ENCODE results near the gene SYNPO2. TPM values are rescaled to one million over a fixed set of nuclear protein-coding genes. Genes with fewer than 3 reads are reported as not detected.

SYNPO2 gene
- total RNA-seq, 1 experiment from 2014 or later, result 0.87 TPM

GRCh38 chr4:119053245-119053644, 164.6 kb downstream of the SYNPO2 start:
- ChIA-PET POLR2A (ENCODE audit: unreplicated experiment) (no interaction called here), CTCF (no interaction called here)
- Histone ChIP-seq H3K4me2 (no peak overlapping the region), H3K27me3 (ENCODE audit: insufficient read depth, low read depth) (no peaks in the 10 kb centered on the region), H3K4me3 (no peak overlapping the region), H3K9me2 (ENCODE audit: insufficient read depth) (no peaks in the 10 kb centered on the region), H3K27ac (no peak overlapping the region), H3K9me3 (ENCODE audit: insufficient read depth, low read depth) (no peaks in the 10 kb centered on the region), H3K36me3 (ENCODE audit: low read depth) (no peaks in the 10 kb centered on the region), H3K4me1 (replicated peaks; ENCODE audit: insufficient read depth) (no peaks in the 10 kb centered on the region), H3K79me2 (ENCODE audit: low read depth) (no peaks in the 10 kb centered on the region), H4K20me1 (ENCODE audit: insufficient read depth) (no peaks in the 10 kb centered on the region), H3F3A (ENCODE audit: insufficient read depth, low read depth) (no peaks in the 10 kb centered on the region), H2AFZ (no peak overlapping the region)
- intact Hi-C loops (cut with micrococcal nuclease; ENCODE audit: unreplicated experiment), result no loop called here
- no TSS peak for BruUV-seq (replicated peaks)
- no peak for DNase-seq
- TF ChIP-seq EZH2 (IDR thresholded peaks at IDR 0.05; ENCODE audit: low read depth) (no peak), CTCF (conservative IDR thresholded peaks at IDR 0.05) (no peak)

DNA sequence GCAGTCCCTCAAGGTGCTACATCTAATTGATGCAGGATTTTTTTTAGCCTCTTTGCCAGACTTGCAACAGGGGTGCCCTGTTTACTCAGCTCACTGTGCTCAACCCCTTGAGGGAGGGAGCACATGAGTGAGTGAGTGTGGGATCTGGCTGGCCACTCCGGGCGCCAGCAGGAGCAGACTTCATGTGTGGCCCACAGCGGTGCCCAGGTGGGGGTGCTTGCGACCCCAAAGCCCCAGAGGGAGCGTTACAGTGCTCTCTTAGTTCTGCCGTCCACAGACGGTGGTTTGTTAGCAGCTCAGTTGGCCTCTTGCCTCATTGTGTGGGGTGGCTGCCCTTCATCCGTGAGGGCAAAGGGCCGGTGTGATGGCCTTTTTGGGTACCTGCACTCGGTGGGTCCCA, 165.3 kb downstream of the SYNPO2 start:
- H2AFZ ChIP-seq, result no peak overlapping the region
- H3K36me3 ChIP-seq (ENCODE audit: low read depth), result no peaks in the 10 kb centered on the region
- BruUV-seq (replicated peaks), result no TSS peak
- H3K4me3 ChIP-seq, result no peak overlapping the region
- no peaks in the 10 kb centered on the region for H3K4me1 ChIP-seq (replicated peaks; ENCODE audit: insufficient read depth)
- POLR2A ChIA-PET (ENCODE audit: unreplicated experiment), result no interaction called here
- H4K20me1 ChIP-seq (ENCODE audit: insufficient read depth), result no peaks in the 10 kb centered on the region
- DNase-seq, result no peak
- CTCF ChIA-PET, result no interaction called here
- no peaks in the 10 kb centered on the region for H3K9me2 ChIP-seq (ENCODE audit: insufficient read depth)
- H3K27ac ChIP-seq, result no peak overlapping the region
- no peak overlapping the region for H3K4me2 ChIP-seq
- intact Hi-C loops (cut with micrococcal nuclease; ENCODE audit: unreplicated experiment), result no loop called here
- no peaks in the 10 kb centered on the region for H3K9me3 ChIP-seq (ENCODE audit: insufficient read depth, low read depth)
- H3F3A ChIP-seq (ENCODE audit: insufficient read depth, low read depth), result no peaks in the 10 kb centered on the region
- no peaks in the 10 kb centered on the region for H3K79me2 ChIP-seq (ENCODE audit: low read depth)
- TF ChIP-seq CTCF (conservative IDR thresholded peaks at IDR 0.05) (no peak), EZH2 (IDR thresholded peaks at IDR 0.05; ENCODE audit: low read depth) (no peak)
- no peaks in the 10 kb centered on the region for H3K27me3 ChIP-seq (ENCODE audit: insufficient read depth, low read depth)

DNA sequence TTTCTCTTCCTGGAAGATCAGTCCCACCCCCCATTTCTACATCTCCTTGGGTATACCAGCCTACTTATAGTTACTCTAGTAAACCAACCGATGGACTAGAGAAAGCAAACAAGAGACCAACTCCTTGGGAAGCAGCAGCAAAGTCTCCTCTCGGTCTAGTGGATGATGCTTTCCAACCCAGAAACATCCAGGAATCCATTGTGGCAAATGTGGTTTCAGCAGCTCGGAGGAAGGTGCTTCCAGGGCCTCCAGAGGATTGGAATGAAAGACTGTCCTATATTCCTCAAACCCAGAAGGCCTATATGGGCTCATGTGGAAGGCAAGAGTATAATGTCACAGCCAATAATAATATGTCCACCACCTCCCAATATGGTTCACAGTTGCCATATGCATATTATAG, 168.8 kb downstream of the SYNPO2 start:
- intact Hi-C loops (cut with micrococcal nuclease; ENCODE audit: unreplicated experiment), result no loop called here
- no TSS peak for BruUV-seq (replicated peaks)
- ChIA-PET POLR2A (ENCODE audit: unreplicated experiment) (no interaction called here), CTCF (no interaction called here)
- no peak overlapping the region for H3K27ac ChIP-seq
- no peaks in the 10 kb centered on the region for H3K36me3 ChIP-seq (ENCODE audit: low read depth)
- no peak for DNase-seq
- H3K27me3 ChIP-seq (ENCODE audit: insufficient read depth, low read depth), result no peaks in the 10 kb centered on the region
- TF ChIP-seq CTCF (conservative IDR thresholded peaks at IDR 0.05), result no peak
- TF ChIP-seq EZH2 (IDR thresholded peaks at IDR 0.05; ENCODE audit: low read depth), result no peak
- H3K9me3 ChIP-seq (ENCODE audit: insufficient read depth, low read depth), result no peaks in the 10 kb centered on the region
- no peaks in the 10 kb centered on the region for H3K9me2 ChIP-seq (ENCODE audit: insufficient read depth)
- no peaks in the 10 kb centered on the region for H3K4me1 ChIP-seq (replicated peaks; ENCODE audit: insufficient read depth)
- H3F3A ChIP-seq (ENCODE audit: insufficient read depth, low read depth), result no peaks in the 10 kb centered on the region
- no peaks in the 10 kb centered on the region for H3K79me2 ChIP-seq (ENCODE audit: low read depth)
- no peaks in the 10 kb centered on the region for H4K20me1 ChIP-seq (ENCODE audit: insufficient read depth)
- no peak overlapping the region for H3K4me3 ChIP-seq
- H2AFZ ChIP-seq, result no peak overlapping the region
- no peak overlapping the region for H3K4me2 ChIP-seq

Data from PC-9 (cell line).